Suppressor macrophage (primary cell): ENCODE results near the gene ATF1.
"Not testable (repeated sequence)": the region's sequence is repeated elsewhere in the genome, so short reads cannot be mapped to it uniquely, and the experiment has no call there.

Source experiments
- DNase-seq, 4 experiments: peaks; one replicate each; pipeline ENCODE4 v3.0.0-alpha.2; 2020 to 2022

The ATF1 gene

GRCh38 chr12:50753232-50753769 is 10.6 kb upstream of the ATF1 start:
- no peak for DNase-seq

GRCh38 chr12:50764286-50765094 is 589 bp downstream of the ATF1 start:
- DNase-seq: peak; percentile 53 to 81 (median 70)

DNA sequence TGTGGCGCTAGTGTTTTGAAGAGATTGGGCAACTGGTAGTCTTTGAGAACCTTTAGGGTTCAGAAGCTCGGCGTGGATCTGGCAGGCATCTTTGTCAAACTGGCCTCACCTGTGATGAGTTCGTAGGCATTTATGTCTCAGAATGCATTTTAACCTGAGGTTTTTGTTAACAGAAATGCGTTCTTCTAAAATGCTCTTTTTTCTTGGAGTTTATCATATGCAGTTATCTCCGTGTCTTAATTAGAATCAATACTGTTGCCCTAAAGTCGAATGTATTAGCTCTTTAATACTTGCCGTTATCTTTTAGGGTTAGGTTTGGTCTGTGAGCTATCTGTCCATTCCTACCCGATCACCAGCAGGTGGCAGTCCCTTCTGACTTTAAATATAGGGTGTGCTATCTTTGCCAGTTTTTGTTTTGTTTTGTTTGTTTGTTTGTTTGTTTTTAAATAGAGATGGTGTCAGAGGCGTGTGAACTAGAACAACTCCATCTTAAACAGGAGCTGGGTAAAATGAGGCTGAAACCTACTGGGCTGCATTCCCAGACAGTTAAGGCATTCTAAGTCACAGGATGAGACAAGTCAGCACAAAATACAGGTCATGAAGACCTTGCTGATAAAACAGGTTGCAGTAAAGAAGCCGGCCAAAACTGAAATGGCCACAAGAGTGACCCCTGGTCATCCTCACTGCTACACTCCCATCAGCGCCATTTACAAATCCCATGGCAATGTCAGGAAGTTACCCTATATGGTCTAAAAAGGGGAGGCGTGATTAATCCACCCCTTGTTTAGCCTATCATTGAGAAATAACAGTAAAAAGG is 1.4 kb downstream of the ATF1 start:
- DNase-seq: peak; percentile 42 to 68 (median 62)

DNA sequence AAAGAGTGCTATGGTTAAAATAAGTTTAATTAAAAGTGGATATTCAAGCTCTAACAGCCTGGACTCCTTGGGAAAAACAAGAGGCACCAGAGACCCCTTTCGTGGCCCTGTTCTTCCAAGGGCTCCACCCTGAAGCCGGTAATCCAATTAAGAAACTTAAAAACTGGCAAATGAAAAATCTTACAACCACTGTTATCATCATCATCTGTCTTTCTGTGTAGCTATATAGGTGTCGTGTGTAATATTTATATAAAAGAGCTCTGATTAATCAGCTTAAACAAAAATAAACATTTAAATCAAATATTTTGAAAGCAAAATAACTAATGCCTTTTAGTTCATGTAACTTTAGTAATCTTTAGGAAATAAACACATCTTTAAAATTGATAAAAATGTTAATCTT is 4.5 kb downstream of the ATF1 start:
- DNase-seq: no peak

DNA sequence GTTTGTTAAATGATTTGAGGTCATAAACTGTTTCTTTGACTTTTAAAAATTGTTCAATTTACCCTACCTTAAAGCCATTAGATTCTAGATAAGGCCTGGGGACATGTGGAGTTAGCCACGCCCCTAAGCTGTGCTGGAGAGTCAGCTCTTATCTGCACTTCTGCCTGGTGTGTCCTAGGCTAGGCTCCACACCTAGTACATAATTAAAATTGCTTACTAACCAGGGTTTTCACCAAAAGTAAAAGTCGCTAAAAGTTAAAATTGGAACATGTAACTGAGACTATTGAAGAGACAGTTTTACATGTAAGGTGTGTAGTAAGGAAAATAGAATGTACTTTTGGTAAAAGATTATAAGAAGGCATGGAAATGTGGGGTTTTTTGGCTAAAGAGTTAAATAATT is 4.9 kb downstream of the ATF1 start:
- DNase-seq: not testable (repeated sequence)

GRCh38 chr12:50771409-50771808 is 7.5 kb downstream of the ATF1 start:
- DNase-seq: no peak

DNA sequence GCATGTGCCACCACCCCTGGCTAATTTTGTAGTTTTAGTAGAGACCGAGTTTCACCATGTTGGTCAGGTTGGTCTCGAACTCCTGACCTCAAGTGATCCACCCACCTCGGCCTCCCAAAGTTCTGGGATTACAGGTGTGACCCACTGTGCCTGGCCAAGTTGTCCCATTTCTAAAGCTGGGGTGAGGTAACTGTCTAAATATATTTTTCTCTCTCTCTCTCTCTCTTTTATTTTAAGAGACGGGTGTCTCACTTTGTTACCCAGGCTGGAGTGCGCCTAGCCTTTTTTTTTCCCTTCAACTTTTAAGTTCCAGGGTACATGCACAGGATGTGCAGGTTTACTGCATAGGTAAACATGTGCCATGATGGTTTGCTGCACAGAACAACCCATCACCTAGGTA is 8.6 kb downstream of the ATF1 start:
- no peak for DNase-seq

DNA sequence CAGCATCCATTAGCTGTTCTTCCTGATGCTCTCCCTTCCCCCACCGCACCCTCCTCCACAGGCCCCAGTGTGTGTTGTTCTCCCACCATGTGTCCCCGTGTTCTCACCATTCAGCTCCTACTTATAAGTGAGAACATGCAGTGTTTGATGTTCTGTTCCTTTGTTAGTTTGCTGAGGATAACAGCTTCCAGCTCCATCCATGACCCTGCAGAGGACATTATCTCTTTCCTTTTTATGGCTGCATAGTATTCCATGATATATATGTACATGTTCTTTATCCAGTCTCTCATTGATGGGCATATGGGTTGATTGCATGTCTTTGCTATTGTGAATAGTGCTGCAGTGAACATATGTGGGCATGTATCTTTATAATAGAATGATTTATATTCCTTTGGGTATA is 9.0 kb downstream of the ATF1 start:
- DNase-seq: no peak

DNA sequence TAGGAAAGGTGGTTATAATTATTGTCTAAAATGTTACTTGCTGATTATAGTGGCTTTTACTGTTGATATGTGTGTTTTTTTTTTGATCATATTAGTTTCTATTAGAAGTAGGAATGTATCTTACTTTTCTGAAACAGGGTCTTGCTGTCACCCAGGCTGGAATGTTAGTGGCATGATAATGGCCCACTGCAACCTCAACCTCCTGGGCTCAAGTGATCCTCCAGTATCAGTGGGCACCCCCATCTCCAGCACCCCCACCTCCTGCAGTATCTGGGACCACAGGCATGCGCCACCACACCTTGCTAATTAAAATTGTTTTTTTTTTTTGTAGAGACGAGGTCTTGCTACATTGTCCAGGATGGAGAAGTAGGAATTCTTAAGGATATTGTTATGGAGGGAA is 11.3 kb downstream of the ATF1 start:
- DNase-seq: no peak

DNA sequence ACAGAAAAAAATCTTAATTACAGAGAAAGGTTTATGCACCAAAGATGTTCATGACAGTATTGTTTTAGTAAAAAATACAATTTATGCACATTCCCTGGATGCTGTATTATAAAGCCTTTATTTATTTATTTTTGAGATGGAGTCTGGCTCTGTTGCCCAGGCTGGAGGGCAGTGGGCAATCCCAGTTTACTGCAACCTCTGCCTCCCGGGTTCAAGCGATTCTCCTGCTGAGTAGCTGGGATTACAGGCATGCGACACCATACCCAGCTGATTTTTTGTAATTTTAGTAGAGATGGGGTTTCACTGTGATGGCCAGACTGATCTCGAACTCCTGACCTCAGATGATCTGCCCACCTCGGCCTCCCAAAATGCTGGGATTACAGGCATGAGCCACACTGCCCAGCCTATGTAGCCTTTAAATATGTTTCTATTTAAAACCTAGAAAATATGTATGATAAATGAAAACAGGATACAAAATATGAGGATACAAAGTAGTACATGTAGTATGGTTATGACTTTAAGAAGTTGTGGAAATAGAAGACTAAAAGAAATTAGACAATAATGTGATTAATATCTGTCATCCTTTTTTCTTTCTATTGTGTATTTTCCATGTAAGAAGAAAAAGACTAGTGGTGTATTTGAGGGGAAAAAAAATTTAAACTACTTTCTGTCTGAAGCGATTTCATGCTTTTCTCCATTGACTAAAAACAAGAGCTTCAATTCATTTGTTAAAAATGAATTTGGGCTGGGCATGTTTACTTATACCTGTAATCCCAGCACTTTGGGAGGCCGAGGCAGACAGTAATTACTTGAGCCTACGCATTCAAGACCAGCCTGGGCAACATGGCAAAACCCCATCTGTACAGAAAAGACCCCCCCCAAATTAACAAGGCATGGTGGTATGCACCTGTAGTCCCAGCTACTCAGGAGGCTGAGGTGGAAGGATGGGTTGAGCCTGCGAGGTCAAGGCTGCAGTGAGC is 13.1 kb downstream of the ATF1 start:
- DNase-seq: no peak

GRCh38 chr12:50778663-50779590 is 15.0 kb downstream of the ATF1 start:
- DNase-seq: no peak

DNA sequence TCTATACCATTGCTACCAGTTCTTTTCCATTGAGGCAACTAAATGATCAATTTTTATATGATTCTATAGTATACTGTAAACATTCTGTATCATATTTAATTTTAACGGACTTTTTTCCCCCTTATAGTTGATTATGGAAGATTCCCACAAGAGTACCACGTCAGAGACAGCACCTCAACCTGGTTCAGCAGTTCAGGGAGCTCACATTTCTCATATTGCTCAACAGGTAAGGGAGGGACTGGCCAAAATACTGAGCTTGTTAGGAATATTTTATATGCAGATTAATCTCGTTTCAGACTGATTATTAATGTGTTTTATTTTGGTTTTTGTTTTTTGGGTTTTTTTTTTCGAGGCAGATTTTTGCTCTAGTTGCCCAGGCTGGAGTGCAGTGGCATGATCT is 16.1 kb downstream of the ATF1 start:
- no peak for DNase-seq

DNA sequence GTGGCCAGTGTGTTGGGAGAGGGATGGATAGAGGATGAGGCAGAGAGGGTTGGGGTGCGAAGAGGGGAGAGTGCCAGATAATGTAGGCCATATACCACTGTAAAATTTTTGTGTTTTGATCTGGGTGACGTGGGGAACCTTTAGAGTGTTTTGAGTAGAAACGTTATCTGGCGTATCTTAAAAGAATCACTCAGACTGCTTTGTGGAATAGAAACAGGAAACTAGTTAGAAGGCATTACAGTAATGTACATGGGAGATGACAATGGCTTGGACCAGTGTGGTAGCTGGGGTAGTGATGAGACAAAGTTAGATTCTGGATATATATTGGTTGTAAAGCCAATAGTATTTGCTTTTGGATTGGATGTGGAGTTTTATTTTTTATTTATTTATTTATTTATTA is 20.6 kb downstream of the ATF1 start:
- no peak for DNase-seq

GRCh38 chr12:50785406-50786001 is 21.6 kb downstream of the ATF1 start:
- DNase-seq: no peak

DNA sequence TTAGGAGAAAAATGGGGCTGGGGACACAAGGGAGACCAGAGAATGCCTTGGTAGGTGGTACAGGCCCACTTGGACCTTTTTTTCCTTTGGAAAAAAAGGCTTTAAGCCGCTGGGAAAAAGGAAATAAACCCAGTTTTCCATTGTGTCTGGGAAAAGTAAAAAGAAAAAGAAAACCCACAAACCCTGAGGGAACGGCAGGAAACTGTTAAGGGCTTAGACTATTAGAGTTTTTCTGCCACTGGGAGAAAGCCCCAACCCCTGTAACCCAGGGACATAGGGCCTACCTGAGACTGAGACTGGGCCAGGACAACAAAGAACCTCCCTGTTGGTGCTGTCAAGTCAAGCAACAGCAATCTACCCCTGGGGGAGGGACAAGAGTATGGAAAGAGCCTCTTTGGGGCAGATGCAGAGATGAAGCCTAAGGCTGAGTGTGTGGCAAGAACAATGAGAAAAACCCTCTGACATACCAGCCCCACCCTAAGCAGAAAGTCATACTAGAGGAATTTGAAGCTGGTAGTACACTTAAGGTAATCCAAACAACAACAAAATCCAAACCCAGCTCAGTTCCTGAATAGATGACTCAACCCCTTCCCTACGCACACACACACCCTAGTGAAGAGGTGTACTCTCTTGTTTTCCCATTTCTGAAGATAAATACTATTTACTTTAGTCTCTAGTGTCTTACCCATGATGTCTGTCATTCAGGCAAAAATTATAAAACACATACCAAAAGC is 22.8 kb downstream of the ATF1 start:
- no peak for DNase-seq

- DNase-seq: no peak
Measured at GRCh38 chr12:50787618-50788017, 23.7 kb downstream of the ATF1 start.

GRCh38 chr12:50788561-50788960 is 24.7 kb downstream of the ATF1 start:
- DNase-seq: no peak

- DNase-seq: peak in 2 of 4 experiments; percentile 9 to 17
Measured at GRCh38 chr12:50790081-50790480, 26.2 kb downstream of the ATF1 start.

- peak in 2 of 4 experiments; percentile 4 to 11 for DNase-seq
Measured at GRCh38 chr12:50799908-50800307, 36.0 kb downstream of the ATF1 start.

DNA sequence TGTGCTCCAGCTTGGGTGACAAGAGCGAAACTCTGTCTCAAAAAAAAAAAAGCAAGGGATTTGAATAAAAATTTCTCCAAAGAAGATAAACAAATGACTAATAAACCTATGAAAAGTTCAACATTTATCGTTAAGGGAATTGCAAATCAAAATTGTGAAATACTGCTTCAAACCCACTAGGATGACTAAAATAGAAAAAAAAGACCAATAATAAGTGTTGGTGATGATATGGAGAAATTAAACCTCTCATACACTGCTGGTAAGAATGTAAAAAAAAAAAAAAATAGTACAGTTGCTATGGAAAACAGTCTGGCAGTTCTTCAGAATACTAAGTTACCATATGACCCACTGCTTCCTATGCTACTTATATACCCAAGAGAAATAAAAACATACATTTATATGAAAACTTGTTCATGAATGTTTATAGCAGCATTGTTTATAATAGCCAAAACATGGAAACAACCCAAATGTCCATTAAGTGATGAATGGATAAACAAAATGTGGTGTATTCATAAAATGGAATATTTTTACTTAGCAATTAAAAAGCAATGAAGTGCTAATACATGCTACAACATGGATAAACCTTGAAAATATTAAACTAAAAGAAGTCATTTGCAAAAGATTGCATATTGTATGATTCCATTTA is 39.5 kb downstream of the ATF1 start:
- DNase-seq: no peak
